HEK293 (cell line): ENCODE results near the gene TACC2.

Experiments
- CTCF ChIP-seq: fragments of 450-650 bp; formaldehyde crosslinking; IDR thresholded peaks from 2 replicates; pipeline ENCODE4 v1.5.1; 2016; ENCODE audit warnings: missing biosample characterization, missing genetic modification characterization
- GLI4 ChIP-seq: fragments of 450-650 bp; formaldehyde crosslinking; IDR thresholded peaks from 2 replicates; pipeline ENCODE4 v1.5.1; 2016; ENCODE audit warnings: missing biosample characterization, missing genetic modification characterization
- ZBTB48 ChIP-seq: fragments of 450-650 bp; formaldehyde crosslinking; IDR thresholded peaks from 2 replicates; pipeline ENCODE4 v1.5.1; 2016; ENCODE audit warnings: missing biosample characterization, missing genetic modification characterization
- ZBTB7A ChIP-seq: fragments of 450-650 bp; formaldehyde crosslinking; IDR thresholded peaks from 2 replicates; pipeline ENCODE4 v1.5.1; 2016; ENCODE audit warnings: low read depth, missing biosample characterization, missing genetic modification characterization
- ZNF639 ChIP-seq: fragments of 450-650 bp; formaldehyde crosslinking; IDR thresholded peaks from 2 replicates; pipeline ENCODE4 v1.5.1; 2016; ENCODE audit warnings: missing biosample characterization, missing genetic modification characterization
- TF ChIP-seq, protein P1 (sequence below): fragments of 450-650 bp; formaldehyde crosslinking; IDR thresholded peaks from 2 replicates; pipeline ENCODE4 v1.5.1; 2016; ENCODE audit warnings: missing biosample characterization, missing genetic modification characterization, low read depth
- TF ChIP-seq, protein P2 (sequence below): fragments of 450-650 bp; formaldehyde crosslinking; IDR thresholded peaks from 2 replicates; pipeline ENCODE4 v1.5.1; 2016; ENCODE audit warnings: missing biosample characterization, missing genetic modification characterization

DNA sequence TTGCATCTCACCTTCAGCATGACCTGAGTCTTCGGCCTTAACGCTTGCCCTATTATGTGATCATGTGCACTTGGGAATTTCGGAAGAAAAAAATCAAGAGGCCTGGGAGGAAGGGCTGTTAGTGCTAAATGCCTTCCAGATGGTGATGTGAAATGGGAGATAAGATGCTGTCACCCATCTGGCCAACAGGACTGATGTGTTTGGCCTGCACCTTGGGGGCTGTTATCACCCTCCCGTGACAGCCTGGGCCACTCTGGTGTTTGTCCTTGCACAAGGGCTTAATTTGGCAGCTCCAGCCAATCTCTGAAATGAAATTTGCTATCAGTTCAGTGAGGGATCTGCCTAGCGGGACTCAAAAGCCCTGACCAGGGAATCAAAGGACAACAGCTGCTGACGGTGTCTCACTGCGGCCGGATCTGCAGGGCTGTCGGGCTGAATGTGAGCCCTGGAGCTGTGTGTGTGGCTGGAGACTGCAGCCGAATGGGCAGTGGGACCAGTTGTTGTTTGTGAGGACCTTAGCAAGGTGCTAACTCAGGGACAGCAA is 150.7 kb downstream of the TACC2 start:
- TF ChIP-seq ZBTB48 (no peak), ZBTB7A (tag by site-specific recombination) (no peak), GLI4 (tag by site-specific recombination) (no peak), ZNF639 (no peak), CTCF (tag by site-specific recombination) (no peak)
- TF ChIP-seq, protein P1, sequence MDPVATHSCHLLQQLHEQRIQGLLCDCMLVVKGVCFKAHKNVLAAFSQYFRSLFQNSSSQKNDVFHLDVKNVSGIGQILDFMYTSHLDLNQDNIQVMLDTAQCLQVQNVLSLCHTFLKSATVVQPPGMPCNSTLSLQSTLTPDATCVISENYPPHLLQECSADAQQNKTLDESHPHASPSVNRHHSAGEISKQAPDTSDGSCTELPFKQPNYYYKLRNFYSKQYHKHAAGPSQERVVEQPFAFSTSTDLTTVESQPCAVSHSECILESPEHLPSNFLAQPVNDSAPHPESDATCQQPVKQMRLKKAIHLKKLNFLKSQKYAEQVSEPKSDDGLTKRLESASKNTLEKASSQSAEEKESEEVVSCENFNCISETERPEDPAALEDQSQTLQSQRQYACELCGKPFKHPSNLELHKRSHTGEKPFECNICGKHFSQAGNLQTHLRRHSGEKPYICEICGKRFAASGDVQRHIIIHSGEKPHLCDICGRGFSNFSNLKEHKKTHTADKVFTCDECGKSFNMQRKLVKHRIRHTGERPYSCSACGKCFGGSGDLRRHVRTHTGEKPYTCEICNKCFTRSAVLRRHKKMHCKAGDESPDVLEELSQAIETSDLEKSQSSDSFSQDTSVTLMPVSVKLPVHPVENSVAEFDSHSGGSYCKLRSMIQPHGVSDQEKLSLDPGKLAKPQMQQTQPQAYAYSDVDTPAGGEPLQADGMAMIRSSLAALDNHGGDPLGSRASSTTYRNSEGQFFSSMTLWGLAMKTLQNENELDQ, result no peak
- TF ChIP-seq, protein P2, sequence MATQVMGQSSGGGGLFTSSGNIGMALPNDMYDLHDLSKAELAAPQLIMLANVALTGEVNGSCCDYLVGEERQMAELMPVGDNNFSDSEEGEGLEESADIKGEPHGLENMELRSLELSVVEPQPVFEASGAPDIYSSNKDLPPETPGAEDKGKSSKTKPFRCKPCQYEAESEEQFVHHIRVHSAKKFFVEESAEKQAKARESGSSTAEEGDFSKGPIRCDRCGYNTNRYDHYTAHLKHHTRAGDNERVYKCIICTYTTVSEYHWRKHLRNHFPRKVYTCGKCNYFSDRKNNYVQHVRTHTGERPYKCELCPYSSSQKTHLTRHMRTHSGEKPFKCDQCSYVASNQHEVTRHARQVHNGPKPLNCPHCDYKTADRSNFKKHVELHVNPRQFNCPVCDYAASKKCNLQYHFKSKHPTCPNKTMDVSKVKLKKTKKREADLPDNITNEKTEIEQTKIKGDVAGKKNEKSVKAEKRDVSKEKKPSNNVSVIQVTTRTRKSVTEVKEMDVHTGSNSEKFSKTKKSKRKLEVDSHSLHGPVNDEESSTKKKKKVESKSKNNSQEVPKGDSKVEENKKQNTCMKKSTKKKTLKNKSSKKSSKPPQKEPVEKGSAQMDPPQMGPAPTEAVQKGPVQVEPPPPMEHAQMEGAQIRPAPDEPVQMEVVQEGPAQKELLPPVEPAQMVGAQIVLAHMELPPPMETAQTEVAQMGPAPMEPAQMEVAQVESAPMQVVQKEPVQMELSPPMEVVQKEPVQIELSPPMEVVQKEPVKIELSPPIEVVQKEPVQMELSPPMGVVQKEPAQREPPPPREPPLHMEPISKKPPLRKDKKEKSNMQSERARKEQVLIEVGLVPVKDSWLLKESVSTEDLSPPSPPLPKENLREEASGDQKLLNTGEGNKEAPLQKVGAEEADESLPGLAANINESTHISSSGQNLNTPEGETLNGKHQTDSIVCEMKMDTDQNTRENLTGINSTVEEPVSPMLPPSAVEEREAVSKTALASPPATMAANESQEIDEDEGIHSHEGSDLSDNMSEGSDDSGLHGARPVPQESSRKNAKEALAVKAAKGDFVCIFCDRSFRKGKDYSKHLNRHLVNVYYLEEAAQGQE (tag by site-specific recombination), result no peak
